Hepatocyte (in vitro differentiated cells): Measurements from ENCODE around the gene WNT7B. TPM values are rescaled to one million over a fixed set of nuclear protein-coding genes. Genes with fewer than 3 reads are reported as not detected.

Source experiments
- DNase-seq: peaks from one replicate; pipeline ENCODE4 v3.0.0-alpha.2; 2016; ENCODE audit warnings: low spot score
- H2AFZ ChIP-seq: fragments of 200-600 bp; sonication (generic); 2 replicates; pipeline ENCODE4 v1.6.0; 2016; ENCODE audit warnings: antibody characterized with exemption, mild to moderate bottlenecking
- H3K27ac ChIP-seq: fragments of 200-600 bp; sonication (generic); 2 replicates; pipeline ENCODE4 v1.5.1; 2016; ENCODE audit warnings: mild to moderate bottlenecking
- H3K27me3 ChIP-seq: fragments of 200-600 bp; sonication (generic); 2 replicates; pipeline ENCODE4 v1.6.1; 2016
- H3K36me3 ChIP-seq: fragments of 200-600 bp; sonication (generic); replicated peaks from 2 replicates; pipeline ENCODE4 v1.5.1; 2016; ENCODE audit warnings: low read depth; ENCODE audit not compliant: insufficient read depth
- H3K4me1 ChIP-seq: fragments of 200-600 bp; sonication (generic); 2 replicates; pipeline ENCODE4 v1.5.1; 2016; ENCODE audit warnings: mild to moderate bottlenecking, moderate library complexity; ENCODE audit not compliant: insufficient read depth
- H3K4me2 ChIP-seq: fragments of 200-600 bp; sonication (generic); 2 replicates; pipeline ENCODE4 v1.6.0; 2016
- H3K4me3 ChIP-seq: fragments of 200-600 bp; sonication (generic); 2 replicates; pipeline ENCODE4 v1.5.1; 2016; ENCODE audit warnings: mild to moderate bottlenecking
- H3K79me2 ChIP-seq: fragments of 200-600 bp; sonication (generic); 2 replicates; pipeline ENCODE4 v1.6.0; 2017; ENCODE audit warnings: mild to moderate bottlenecking
- H3K9me2 ChIP-seq: fragments of 200-600 bp; sonication (generic); replicated peaks from 2 replicates; pipeline ENCODE4 v1.6.0; 2017; ENCODE audit warnings: mild to moderate bottlenecking; ENCODE audit not compliant: insufficient read depth
- H3K9me3 ChIP-seq: fragments of 200-600 bp; sonication (generic); 2 replicates; pipeline ENCODE4 v1.5.1; 2016; ENCODE audit warnings: low read depth, mild to moderate bottlenecking
- H4K20me1 ChIP-seq: fragments of 200-600 bp; sonication (generic); 2 replicates; pipeline ENCODE4 v1.6.0; 2016; ENCODE audit warnings: mild to moderate bottlenecking; ENCODE audit not compliant: insufficient read depth, poor library complexity, severe bottlenecking
- EZH2 ChIP-seq: fragments of 200-600 bp; sonication (generic); IDR thresholded peaks from 2 replicates; pipeline ENCODE4 v1.6.1; 2016; ENCODE audit warnings: antibody characterized with exemption, mild to moderate bottlenecking, borderline replicate concordance
- EZH2phosphoT487 ChIP-seq: fragments of 200-600 bp; sonication (generic); IDR thresholded peaks from one replicate; pipeline ENCODE4 v1.6.1; 2018; ENCODE audit warnings: antibody characterized with exemption, mild to moderate bottlenecking, low read depth, moderate library complexity; ENCODE audit not compliant: unreplicated experiment, severe bottlenecking
- WGBS: methylation state at CpG from one replicate; pipeline ENCODE4 v1.1.6; 2016; ENCODE audit warnings: low lambda C conversion rate; ENCODE audit errors: missing lambda C conversion rate; 5-methylcytosine and 5-hydroxymethylcytosine counted together
- polyA plus RNA-seq: library from polyadenylated mRNA; unstranded; fragments of >200 nt; fragmentation: Nextera tagmentation; extraction: Ambion mirVana; gene quantifications from 2 replicates; pipeline ENCODE4 v1.2.1, GENCODE V29; 2016
- total RNA-seq: library from RNA; depleted of rRNA; stranded (reverse); fragments of >200 nt; gene quantifications from 2 replicates; pipeline ENCODE4 v1.2.3, GENCODE V29; 2014
- TF ChIP-seq, protein P1 (sequence below): fragments of 200-600 bp; sonication (generic); IDR thresholded peaks from 2 replicates; pipeline ENCODE4 v1.5.1; 2016; ENCODE audit warnings: antibody characterized with exemption, mild to moderate bottlenecking; ENCODE audit not compliant: poor library complexity

WNT7B gene
- total and polyA plus RNA-seq, 2 experiments from 2014 or later, result 1.9 to 2.4 TPM

DNA sequence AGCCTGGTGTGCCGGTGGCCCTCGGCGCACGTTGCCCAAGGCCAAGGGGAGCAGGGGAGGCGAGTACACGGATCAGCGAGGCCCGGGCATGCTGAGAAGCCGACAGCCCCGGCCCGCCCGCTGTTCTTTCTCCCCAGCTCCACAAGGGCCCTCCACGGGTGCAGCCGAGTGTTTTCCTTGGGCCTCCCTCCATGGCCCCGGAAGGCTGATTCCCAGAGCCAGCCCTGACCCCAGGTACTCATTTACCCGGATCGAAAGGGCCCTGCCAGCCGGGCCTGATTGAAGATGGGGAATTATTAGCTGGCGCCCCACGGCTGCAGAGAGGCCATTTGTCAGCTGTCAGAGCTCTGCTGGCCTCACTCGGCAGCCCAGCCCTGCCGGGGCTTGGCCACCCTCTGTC, 53.1 kb downstream of the WNT7B start:
- Histone ChIP-seq H3K4me2 (no peak overlapping the region), H2AFZ (no peak overlapping the region), H3K27ac (no peak overlapping the region), H3K27me3 (no peaks in the 10 kb centered on the region), H3K9me2 (no peaks in the 10 kb centered on the region), H3K79me2 (no peaks in the 10 kb centered on the region), H4K20me1 (no peaks in the 10 kb centered on the region), H3K36me3 (no peaks in the 10 kb centered on the region), H3K4me3 (no peak overlapping the region), H3K4me1 (no peaks in the 10 kb centered on the region), H3K9me3 (no peaks in the 10 kb centered on the region)
- DNase-seq, result no peak
- 72% methylated on average over 11 of the region's 22 CpGs for WGBS
- TF ChIP-seq, protein P1, sequence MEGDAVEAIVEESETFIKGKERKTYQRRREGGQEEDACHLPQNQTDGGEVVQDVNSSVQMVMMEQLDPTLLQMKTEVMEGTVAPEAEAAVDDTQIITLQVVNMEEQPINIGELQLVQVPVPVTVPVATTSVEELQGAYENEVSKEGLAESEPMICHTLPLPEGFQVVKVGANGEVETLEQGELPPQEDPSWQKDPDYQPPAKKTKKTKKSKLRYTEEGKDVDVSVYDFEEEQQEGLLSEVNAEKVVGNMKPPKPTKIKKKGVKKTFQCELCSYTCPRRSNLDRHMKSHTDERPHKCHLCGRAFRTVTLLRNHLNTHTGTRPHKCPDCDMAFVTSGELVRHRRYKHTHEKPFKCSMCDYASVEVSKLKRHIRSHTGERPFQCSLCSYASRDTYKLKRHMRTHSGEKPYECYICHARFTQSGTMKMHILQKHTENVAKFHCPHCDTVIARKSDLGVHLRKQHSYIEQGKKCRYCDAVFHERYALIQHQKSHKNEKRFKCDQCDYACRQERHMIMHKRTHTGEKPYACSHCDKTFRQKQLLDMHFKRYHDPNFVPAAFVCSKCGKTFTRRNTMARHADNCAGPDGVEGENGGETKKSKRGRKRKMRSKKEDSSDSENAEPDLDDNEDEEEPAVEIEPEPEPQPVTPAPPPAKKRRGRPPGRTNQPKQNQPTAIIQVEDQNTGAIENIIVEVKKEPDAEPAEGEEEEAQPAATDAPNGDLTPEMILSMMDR, result no peak
- TF ChIP-seq EZH2phosphoT487, result no peak
- no peak for TF ChIP-seq EZH2

DNA sequence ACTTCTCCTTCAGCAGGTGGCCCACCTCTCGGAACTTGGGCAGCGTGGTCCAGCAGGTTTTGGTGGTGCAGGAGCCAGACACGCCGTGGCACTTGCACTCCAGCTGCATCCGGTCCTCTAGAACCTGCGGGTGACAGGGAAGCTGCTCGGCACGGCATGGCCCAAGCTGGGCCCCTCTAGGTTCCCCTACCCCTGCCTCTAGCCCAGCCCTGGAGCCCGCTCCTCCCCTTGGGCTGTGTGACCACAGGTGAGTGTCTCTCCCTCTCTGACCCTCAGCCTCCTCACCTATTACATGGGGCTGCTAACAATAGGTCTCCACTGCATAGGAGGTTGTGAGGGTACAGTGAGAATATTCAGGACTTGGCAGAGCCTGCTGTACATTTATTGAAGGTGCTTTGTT, 53.8 kb downstream of the WNT7B start:
- Histone ChIP-seq H3K9me3 (no peaks in the 10 kb centered on the region), H3K36me3 (no peaks in the 10 kb centered on the region), H2AFZ (no peak overlapping the region), H3K27ac (no peak overlapping the region), H4K20me1 (no peaks in the 10 kb centered on the region), H3K4me1 (no peaks in the 10 kb centered on the region), H3K27me3 (no peaks in the 10 kb centered on the region), H3K79me2 (no peaks in the 10 kb centered on the region), H3K9me2 (no peaks in the 10 kb centered on the region), H3K4me3 (no peak overlapping the region), H3K4me2 (no peak overlapping the region)
- TF ChIP-seq EZH2 (no peak), EZH2phosphoT487 (no peak)
- TF ChIP-seq, protein P1, result no peak
- 95% methylated on average over 9 of the region's 9 CpGs for WGBS
- DNase-seq, result no peak

DNA sequence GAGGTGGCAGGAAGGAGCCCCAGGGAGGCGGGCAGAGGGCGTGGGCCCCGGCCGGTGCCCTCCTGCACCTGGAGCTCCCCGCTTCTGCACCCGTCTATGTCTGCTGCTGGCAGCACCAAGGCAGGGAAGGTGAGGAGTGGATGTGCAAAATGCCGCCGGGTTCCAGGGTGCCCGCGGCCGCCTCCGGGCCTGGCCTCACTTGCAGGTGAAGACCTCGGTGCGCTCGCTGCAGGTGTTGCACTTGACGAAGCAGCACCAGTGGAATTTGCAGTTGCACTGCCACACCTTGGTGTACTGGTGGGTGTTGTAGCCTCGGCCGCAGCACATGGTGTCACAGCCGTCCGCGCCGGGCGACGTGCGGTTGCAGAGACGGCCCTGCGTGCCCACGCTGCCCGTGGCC, 54.3 kb downstream of the WNT7B start:
- H3K9me2 ChIP-seq, result no peaks in the 10 kb centered on the region
- H2AFZ ChIP-seq, result no peak overlapping the region
- 98% methylated on average over 27 of the region's 29 CpGs for WGBS
- no peak overlapping the region for H3K4me3 ChIP-seq
- no peaks in the 10 kb centered on the region for H3K36me3 ChIP-seq
- no peak for DNase-seq
- no peaks in the 10 kb centered on the region for H3K27me3 ChIP-seq
- no peak for TF ChIP-seq EZH2phosphoT487
- TF ChIP-seq EZH2, result no peak
- TF ChIP-seq, protein P1, result no peak
- H3K79me2 ChIP-seq, result no peaks in the 10 kb centered on the region
- H3K4me1 ChIP-seq, result no peaks in the 10 kb centered on the region
- H4K20me1 ChIP-seq, result no peaks in the 10 kb centered on the region
- no peak overlapping the region for H3K4me2 ChIP-seq
- no peaks in the 10 kb centered on the region for H3K9me3 ChIP-seq
- no peak overlapping the region for H3K27ac ChIP-seq

DNA sequence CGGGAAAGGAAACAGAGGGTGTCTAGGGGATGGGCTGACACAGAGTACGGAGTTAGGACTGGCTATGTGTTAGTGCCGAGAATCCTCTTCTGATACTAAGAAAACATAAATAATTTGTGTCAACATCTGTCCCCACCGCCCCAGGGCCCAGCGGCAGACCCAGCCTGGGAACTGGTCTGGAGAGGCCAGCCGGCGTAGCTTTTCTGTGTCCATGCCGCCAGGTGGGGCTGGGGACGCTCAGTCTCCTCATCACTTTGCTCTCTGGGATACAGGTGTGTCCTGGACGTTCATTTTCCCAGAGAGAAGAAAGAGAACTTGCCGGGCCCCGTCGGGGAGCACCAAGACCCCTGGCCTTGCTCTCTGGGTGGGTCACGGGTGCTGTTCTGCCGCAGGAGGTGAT, 54.7 kb downstream of the WNT7B start:
- DNase-seq, result no peak
- H3K4me3 ChIP-seq, result no peak overlapping the region
- H3K9me2 ChIP-seq, result no peaks in the 10 kb centered on the region
- H2AFZ ChIP-seq, result no peak overlapping the region
- H4K20me1 ChIP-seq, result no peaks in the 10 kb centered on the region
- TF ChIP-seq EZH2phosphoT487 (no peak), EZH2 (no peak)
- TF ChIP-seq, protein P1, result no peak
- no peaks in the 10 kb centered on the region for H3K79me2 ChIP-seq
- H3K4me2 ChIP-seq, result no peak overlapping the region
- H3K9me3 ChIP-seq, result no peaks in the 10 kb centered on the region
- H3K27ac ChIP-seq, result no peak overlapping the region
- H3K27me3 ChIP-seq, result no peaks in the 10 kb centered on the region
- WGBS, result 86% methylated on average over 14 of the region's 15 CpGs
- no peaks in the 10 kb centered on the region for H3K4me1 ChIP-seq
- H3K36me3 ChIP-seq, result no peaks in the 10 kb centered on the region
